Loucy (cell line): ENCODE measurements around the gene TFAP2C.

Experiments
- CTCF ChIP-seq: fragments of 200-600 bp; sonication (generic); conservative IDR thresholded peaks from 2 replicates; pipeline ENCODE4 v1.5.1; 2014; ENCODE audit warnings: mild to moderate bottlenecking, antibody characterized with exemption, low read length
- EZH2phosphoT487 ChIP-seq: fragments of 200-600 bp; IDR thresholded peaks from 2 replicates; pipeline ENCODE4 v1.6.1; 2018; ENCODE audit warnings: antibody characterized with exemption, mild to moderate bottlenecking, moderate library complexity, borderline replicate concordance

DNA sequence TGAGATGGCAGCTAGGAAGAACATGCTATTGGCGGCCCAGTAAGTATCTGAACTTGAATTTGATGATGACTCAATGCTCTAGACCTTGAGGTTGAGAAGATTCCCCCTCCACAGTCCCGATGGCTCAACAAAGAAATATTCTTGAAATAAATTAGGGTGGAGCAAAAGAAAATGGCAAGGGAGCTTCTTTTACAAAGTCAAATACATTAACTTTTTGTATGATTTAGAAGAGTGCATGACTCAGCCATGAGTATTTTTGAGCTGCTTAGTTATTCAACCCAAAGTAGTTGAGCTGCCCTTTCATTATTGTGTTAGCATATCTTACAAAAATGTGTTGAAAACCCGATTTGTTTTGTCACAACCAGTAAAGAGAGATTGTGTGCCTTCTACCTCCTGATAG, 7.6 kb downstream of the TFAP2C start:
- TF ChIP-seq CTCF (no peak), EZH2phosphoT487 (no peak)
